GM10248 (cell line): ENCODE measurements around the gene SLC34A1.

Experiments used
- CTCF ChIA-PET: fragments of 300-600 bp; sonication (Branson Sonifier 250); formaldehyde crosslinking; extraction: SDS; loops from one replicate; lab custom pipeline; 2021; ENCODE audit warnings: antibody characterized with exemption; lab: Yijun Ruan, JAX
- POLR2A ChIA-PET: fragments of 350-650 bp; sonication (Branson Sonifier 250); formaldehyde crosslinking; extraction: SDS; loops from one replicate; lab custom pipeline; 2020; ENCODE audit warnings: antibody characterized with exemption; lab: Yijun Ruan, JAX
- DNase-seq: peaks from one replicate; pipeline ENCODE4 v3.0.0; 2012; ENCODE audit errors: extremely low spot score
- CTCF ChIP-seq: IDR thresholded peaks from 2 replicates; pipeline ENCODE4 v1.5.1; 2012; ENCODE audit warnings: mild to moderate bottlenecking, low read depth; ENCODE audit errors: extremely low read depth, missing control alignments, control extremely low read depth

The SLC34A1 gene

DNA sequence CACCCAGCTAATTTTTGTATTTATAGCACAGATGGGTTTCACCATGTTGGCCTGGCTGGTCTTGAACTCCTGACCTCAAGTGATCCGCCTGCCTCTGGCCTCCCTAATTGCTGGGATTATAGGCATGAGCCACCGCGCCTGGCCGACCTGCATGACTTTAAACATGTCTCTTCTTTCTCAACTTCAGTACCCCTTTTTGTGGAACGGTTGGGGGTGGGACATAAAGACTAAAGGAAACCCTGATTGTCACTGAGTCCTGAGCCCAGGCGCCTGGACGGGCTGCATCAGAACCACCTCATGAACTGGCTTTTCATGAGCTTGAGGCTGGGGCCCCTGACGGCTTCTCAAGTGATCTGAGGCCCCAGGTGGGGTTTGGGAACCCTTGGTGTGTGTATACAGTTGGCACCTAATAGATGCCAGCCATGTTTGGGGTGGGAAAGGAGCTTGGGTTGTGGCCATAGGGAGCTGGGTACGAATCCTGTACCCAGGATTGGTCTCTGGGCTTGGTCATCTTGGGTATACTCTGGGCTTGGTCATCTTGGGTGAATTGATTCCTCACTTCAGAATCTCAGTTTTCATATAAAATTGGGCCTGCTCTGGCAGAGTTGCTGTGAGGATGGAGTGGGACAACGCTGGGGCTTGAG, 44.5 kb downstream of the SLC34A1 start:
- no peak for DNase-seq
- POLR2A ChIA-PET = interaction anchor here (0.7 to 1.9 kb wide), 2 partner anchors 15 to 71 kb away, joined by 8 to 12 read pairs; no protein-coding TSS in a partner anchor
- CTCF ChIA-PET = interaction anchor here (1.0 to 23.4 kb wide), 10 partner anchors 14 to 127 kb away, joined by 3 to 347 read pairs (median 7); partner anchors contain the start of gene F12
- no peak for TF ChIP-seq CTCF

- CTCF ChIA-PET = interaction anchor here (1.0 to 23.4 kb wide), 11 partner anchors 15 to 315 kb away, joined by 3 to 347 read pairs (median 8); partner anchors contain the start of gene F12
- peak; percentile 76 for DNase-seq
- POLR2A ChIA-PET = interaction anchor here (0.6 to 1.9 kb wide), 4 partner anchors 14 to 137 kb away, joined by 4 to 12 read pairs (median 6); partner anchors contain the start of gene PRR7
- TF ChIP-seq CTCF = no peak
Observed at GRCh38 chr5:177429248-177430040, 45.2 kb downstream of the SLC34A1 start.

GRCh38 chr5:177430140-177430951, 46.1 kb downstream of the SLC34A1 start:
- POLR2A ChIA-PET = interaction anchor here (0.6 to 1.9 kb wide), 4 partner anchors 11 to 138 kb away, joined by 3 to 8 read pairs (median 4); partner anchors contain the start of gene PRR7

DNA sequence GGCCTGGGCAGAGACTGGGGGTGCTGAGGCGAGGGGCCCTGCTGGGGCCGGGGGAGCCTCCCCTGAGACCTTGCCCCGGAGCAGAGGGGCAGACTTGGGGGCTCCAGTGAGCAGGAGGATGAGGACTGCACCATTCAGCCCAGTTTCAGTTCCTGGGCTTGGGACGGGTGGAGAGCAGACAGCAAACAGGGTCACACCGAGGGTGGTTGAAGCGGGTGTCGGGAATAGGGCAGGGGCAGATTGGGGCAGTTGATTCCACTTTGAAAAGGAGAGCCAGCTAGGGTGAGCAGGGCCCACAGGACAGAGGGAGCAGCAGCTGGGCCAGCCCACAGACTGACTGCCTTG, 46.7 kb downstream of the SLC34A1 start:
- no peak for TF ChIP-seq CTCF
- CTCF ChIA-PET = interaction anchor here (0.7 to 23.4 kb wide), 10 partner anchors 14 to 770 kb away, joined by 3 to 347 read pairs (median 11); partner anchors contain the start of gene F12
- POLR2A ChIA-PET = interaction anchor here (0.9 to 1.7 kb wide), 3 partner anchors 10 to 14 kb away, joined by 3 to 6 read pairs (median 4); no protein-coding TSS in a partner anchor

More at GRCh38 chr5:177430140-177430951, 46.1 kb downstream of the SLC34A1 start:
- CTCF ChIA-PET = interaction anchor here (0.7 to 23.4 kb wide), 12 partner anchors 14 to 316 kb away, joined by 3 to 347 read pairs (median 12); partner anchors contain the start of gene F12
- DNase-seq = peak; percentile 60
- TF ChIP-seq CTCF = no peak

DNA sequence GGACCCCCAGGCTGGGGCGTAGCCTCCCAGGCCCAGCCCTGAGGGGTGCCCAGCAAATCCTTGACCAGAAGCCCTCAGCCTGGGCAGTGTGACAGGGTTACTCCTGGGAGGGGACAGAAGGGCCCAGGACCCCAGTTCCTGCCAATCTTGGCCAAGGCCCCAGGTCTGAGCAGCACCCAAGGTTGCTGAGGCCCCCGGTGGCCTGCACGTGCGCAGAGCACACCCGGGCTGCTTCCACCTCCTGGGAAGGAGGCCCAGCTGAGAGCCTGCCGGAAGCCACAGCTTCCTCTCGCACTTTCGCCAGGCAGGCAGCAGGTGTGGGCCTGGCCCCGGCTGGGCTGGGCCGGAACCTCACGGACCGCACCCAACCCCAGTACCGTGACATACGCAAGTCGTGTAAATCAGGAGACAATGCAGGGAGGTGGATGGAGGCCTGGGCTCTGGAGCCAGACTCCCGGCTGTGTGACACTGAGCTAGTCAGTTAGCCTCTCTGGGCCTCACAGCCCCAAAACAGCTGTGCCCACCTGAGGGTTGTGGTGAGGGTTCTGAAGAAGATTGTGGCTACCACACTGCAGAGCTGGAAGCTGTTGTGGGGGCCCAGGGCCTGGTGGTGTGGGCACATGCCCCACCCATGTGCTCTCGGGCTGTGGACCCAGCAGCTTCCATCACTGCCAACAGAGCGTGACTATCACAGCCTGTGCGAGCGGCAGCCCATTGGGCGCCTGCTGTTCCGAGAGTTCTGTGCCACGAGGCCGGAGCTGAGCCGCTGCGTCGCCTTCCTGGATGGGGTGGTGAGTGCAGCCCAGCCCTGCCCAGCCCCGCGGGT, 47.3 kb downstream of the SLC34A1 start:
- TF ChIP-seq CTCF = no peak
- CTCF ChIA-PET = interaction anchor here (0.7 to 23.4 kb wide), 11 partner anchors 13 to 771 kb away, joined by 3 to 347 read pairs (median 8); partner anchors contain the start of gene F12
- peak; percentile 59 for DNase-seq
- POLR2A ChIA-PET = interaction anchor here (0.5 to 1.7 kb wide), 7 partner anchors 10 to 287 kb away, joined by 3 to 6 read pairs (median 4); no protein-coding TSS in a partner anchor

More for the DNA sequence above, 46.7 kb downstream of the SLC34A1 start:
- no peak for DNase-seq
